H9 (cell line): ENCODE data around the gene CHMP1A. TPM values are rescaled to one million over a fixed set of nuclear protein-coding genes. Genes with fewer than 3 reads are reported as not detected.

Source experiments
- DNase-seq: peaks from one replicate; pipeline ENCODE4 v3.0.0-alpha.2; 2017
- H2AFZ ChIP-seq: one replicate; pipeline ENCODE4 v1.6.1; 2013; ENCODE audit warnings: mild to moderate bottlenecking, low read length, control low read depth, moderate library complexity
- H2AK5ac ChIP-seq: 2 replicates; pipeline ENCODE4 v1.6.1; 2013; ENCODE audit warnings: low read length, control low read depth, mixed read lengths; ENCODE audit not compliant: insufficient read length
- H2BK120ac ChIP-seq: one replicate; pipeline ENCODE4 v1.6.1; 2013; ENCODE audit warnings: low read depth, mild to moderate bottlenecking, low read length, control low read depth, inconsistent platforms; ENCODE audit not compliant: poor library complexity, severe bottlenecking
- H2BK12ac ChIP-seq: 2 replicates; pipeline ENCODE4 v1.6.1; 2013; ENCODE audit warnings: low read length, control low read depth, mixed read lengths, low read depth; ENCODE audit not compliant: insufficient read length
- H2BK15ac ChIP-seq: 2 replicates; pipeline ENCODE4 v1.6.1; 2013; ENCODE audit warnings: low read depth, low read length, control low read depth
- H2BK20ac ChIP-seq: one replicate; pipeline ENCODE4 v1.6.1; 2013; ENCODE audit warnings: low read depth, mild to moderate bottlenecking, low read length, control low read depth, inconsistent platforms; ENCODE audit not compliant: poor library complexity, severe bottlenecking
- H2BK5ac ChIP-seq: 2 replicates; pipeline ENCODE4 v1.6.1; 2013; ENCODE audit warnings: low read length, control low read depth, mixed read lengths; ENCODE audit not compliant: insufficient read length
- H3K14ac ChIP-seq: 2 replicates; pipeline ENCODE4 v1.6.1; 2013; ENCODE audit warnings: low read length, control low read depth; ENCODE audit not compliant: insufficient read depth
- H3K18ac ChIP-seq: 2 replicates; pipeline ENCODE4 v1.6.1; 2013; ENCODE audit warnings: low read depth, mild to moderate bottlenecking, mixed read lengths, low read length, control low read depth; ENCODE audit not compliant: insufficient read length
- H3K23ac ChIP-seq: 2 replicates; pipeline ENCODE4 v1.6.1; 2013; ENCODE audit warnings: low read length, control low read depth, mixed read lengths, low read depth; ENCODE audit not compliant: insufficient read length
- H3K23me2 ChIP-seq: 2 replicates; pipeline ENCODE4 v1.6.1; 2013; ENCODE audit warnings: low read depth, mild to moderate bottlenecking, mixed read lengths, low read length, control low read depth; ENCODE audit not compliant: insufficient read length, poor library complexity, severe bottlenecking
- H3K27ac ChIP-seq: 2 replicates; pipeline ENCODE4 v1.5.1; 2013; ENCODE audit warnings: low read length, control low read depth, mixed read lengths, low read depth; ENCODE audit not compliant: insufficient read length
- H3K27me3 ChIP-seq: 2 replicates; pipeline ENCODE4 v1.6.1; 2013; ENCODE audit warnings: low read length, control low read depth, inconsistent platforms; ENCODE audit not compliant: insufficient read depth
- H3K4ac ChIP-seq: 2 replicates; pipeline ENCODE4 v1.6.1; 2013; ENCODE audit warnings: low read depth, mild to moderate bottlenecking, control low read depth, inconsistent platforms, low read length, moderate library complexity
- H3K4me1 ChIP-seq: 2 replicates; pipeline ENCODE4 v1.6.1; 2013; ENCODE audit warnings: low read length, control low read depth, inconsistent platforms; ENCODE audit not compliant: insufficient read depth
- H3K4me2 ChIP-seq: 2 replicates; pipeline ENCODE4 v1.6.1; 2013; ENCODE audit warnings: low read length, control low read depth, mixed read lengths; ENCODE audit not compliant: insufficient read length, insufficient read depth
- H3K56ac ChIP-seq: 2 replicates; pipeline ENCODE4 v1.6.1; 2013; ENCODE audit warnings: low read depth, mild to moderate bottlenecking, mixed read lengths, low read length, control low read depth; ENCODE audit not compliant: insufficient read length
- H3K79me1 ChIP-seq: 2 replicates; pipeline ENCODE4 v1.6.1; 2013; ENCODE audit warnings: low read depth, mild to moderate bottlenecking, moderate library complexity, low read length, control low read depth, inconsistent platforms; ENCODE audit not compliant: insufficient read depth, poor library complexity, severe bottlenecking
- H3K79me2 ChIP-seq: 2 replicates; pipeline ENCODE4 v1.6.1; 2013; ENCODE audit warnings: low read length, control low read depth, inconsistent platforms; ENCODE audit not compliant: insufficient read depth
- H3K9ac ChIP-seq: 2 replicates; pipeline ENCODE4 v1.6.1; 2013; ENCODE audit warnings: low read length, control low read depth, mixed read lengths; ENCODE audit not compliant: insufficient read length; ENCODE audit errors: extremely low read depth
- H3K9me3 ChIP-seq: one replicate; pipeline ENCODE4 v1.6.1; 2013; ENCODE audit warnings: low read depth, low read length, inconsistent platforms; ENCODE audit not compliant: control insufficient read depth
- H3T11ph ChIP-seq: one replicate; pipeline ENCODE4 v1.6.1; 2013; ENCODE audit warnings: mild to moderate bottlenecking, low read length, control low read depth, inconsistent platforms
- H4K20me1 ChIP-seq: one replicate; pipeline ENCODE4 v1.6.1; 2013; ENCODE audit not compliant: control insufficient read depth, insufficient read length, insufficient read depth
- H4K5ac ChIP-seq: 2 replicates; pipeline ENCODE4 v1.6.1; 2013; ENCODE audit warnings: low read depth, mild to moderate bottlenecking, mixed read lengths, low read length, control low read depth; ENCODE audit not compliant: insufficient read length
- H4K8ac ChIP-seq: replicated peaks from 2 replicates; pipeline ENCODE4 v1.6.1; 2013; ENCODE audit warnings: low read length, control low read depth, mixed read lengths, low read depth; ENCODE audit not compliant: insufficient read length
- H4K91ac ChIP-seq: 2 replicates; pipeline ENCODE4 v1.6.1; 2013; ENCODE audit warnings: low read depth, mild to moderate bottlenecking, moderate library complexity, mixed read lengths, low read length, control low read depth; ENCODE audit not compliant: insufficient read length
- H3K27ac Mint-ChIP-seq, 3 experiments: 2 replicates in 2 of 3; 3 replicates in 1 of 3; pipeline ENCODE4 v1.8.0; 2020 to 2021; ENCODE audit warnings: mixed read lengths in 3 of 3, mild to moderate bottlenecking in 1 of 3, moderate library complexity in 1 of 3
- H3K27me3 Mint-ChIP-seq: 2 replicates; pipeline ENCODE4 v1.8.0; 2021; ENCODE audit warnings: low read depth, mild to moderate bottlenecking, moderate library complexity, mixed read lengths
- H3K36me3 Mint-ChIP-seq, 3 experiments: 2 replicates in 2 of 3; 3 replicates in 1 of 3; pipeline ENCODE4 v1.8.0; 2020 to 2021; ENCODE audit warnings: low read depth in 3 of 3, mixed read lengths in 3 of 3; ENCODE audit not compliant: insufficient read depth in 1 of 3
- H3K4me1 Mint-ChIP-seq, 2 experiments: 2 replicates each; pipeline ENCODE4 v1.8.0; 2020; ENCODE audit warnings: mixed read lengths in 2 of 2
- H3K4me3 Mint-ChIP-seq, 2 experiments: 2 replicates in 1 of 2; 3 replicates in 1 of 2; pipeline ENCODE4 v1.8.0; 2020 to 2021; ENCODE audit warnings: mild to moderate bottlenecking in 2 of 2, mixed read lengths in 2 of 2, moderate library complexity in 1 of 2
- H3K9me3 Mint-ChIP-seq, 2 experiments: 2 replicates in 1 of 2; 3 replicates in 1 of 2; pipeline ENCODE4 v1.8.0; 2020; ENCODE audit warnings: mild to moderate bottlenecking in 2 of 2, mixed read lengths in 2 of 2, moderate library complexity in 1 of 2
- CTCF ChIP-seq: fragments of 200-600 bp; sonication (generic); conservative IDR thresholded peaks from 3 replicates; pipeline ENCODE4 v1.8.0; 2021; ENCODE audit warnings: antibody characterized with exemption, mild to moderate bottlenecking
- WGBS: extraction: QIAGEN DNeasy Blood & Tissue Kit; methylation state at CpG from one replicate; pipeline ENCODE4 v1.1.7; 2013; ENCODE audit warnings: missing lambda C conversion rate, low lambda C conversion rate, mixed read lengths; ENCODE audit not compliant: insufficient read length; ENCODE audit errors: extremely low coverage; 5-methylcytosine and 5-hydroxymethylcytosine counted together
- total RNA-seq: library from RNA; stranded (reverse); gene quantifications from 2 replicates; pipeline ENCODE4 v1.2.1, GENCODE V29; 2021

The CHMP1A gene
- total RNA-seq, 1 experiment from 2014 or later: 89.6 TPM

GRCh38 chr16:89620406-89620841, 37.1 kb downstream of the CHMP1A start:
- peaks cover 9 to 52% of the 10 kb centered on the region in 2 experiments for H3K4me1 Mint-ChIP-seq
- Histone ChIP-seq H3K23me2 (no peaks in the 10 kb centered on the region), H4K8ac (no peak overlapping the region), H3K14ac (no peak overlapping the region), H2BK12ac (no peak overlapping the region), H3K9me3 (no peaks in the 10 kb centered on the region), H3K79me2 (no peaks in the 10 kb centered on the region), H3T11ph (no peak overlapping the region), H3K4me1 (no peaks in the 10 kb centered on the region; the same call in 1 of the 2 replicates), H2BK120ac (no peak overlapping the region), H4K20me1 (no peaks in the 10 kb centered on the region), H3K4ac (no peak overlapping the region), H3K27ac (no peak overlapping the region), H2BK5ac (no peak overlapping the region), H3K23ac (no peak overlapping the region), H3K18ac (no peak overlapping the region), H4K91ac (no peak overlapping the region), H2BK15ac (no peak overlapping the region), H3K56ac (no peak overlapping the region), H2BK20ac (no peak overlapping the region), H4K5ac (no peak overlapping the region), H2AFZ (no peak overlapping the region), H3K79me1 (no peaks in the 10 kb centered on the region), H3K9ac (no peak overlapping the region), H3K4me2 (no peak overlapping the region), H2AK5ac (no peak overlapping the region), H3K27me3 (peaks cover 2% of the 10 kb centered on the region; the same call in 1 of the 2 replicates)
- TF ChIP-seq CTCF: no peak
- no CpG with 5 or more reads among the region's 16 CpGs for WGBS
- H3K27ac Mint-ChIP-seq: no peak overlapping the region
- H3K4me3 Mint-ChIP-seq: no peak overlapping the region
- H3K27me3 Mint-ChIP-seq: peaks cover 32% of the 10 kb centered on the region
- DNase-seq: no peak
- peaks cover 0 to 3% (median 3%) of the 10 kb centered on the region in 3 experiments; a peak in 3 of 7 replicates for H3K36me3 Mint-ChIP-seq
- peaks cover 0 to 2% of the 10 kb centered on the region in 2 experiments; a peak in 2 of 5 replicates for H3K9me3 Mint-ChIP-seq
